HEK293 (cell line): ENCODE results near the gene SMIM36.

Source experiments
- CTCF ChIP-seq: fragments of 450-650 bp; formaldehyde crosslinking; IDR thresholded peaks from 2 replicates; pipeline ENCODE4 v1.5.1; 2016; ENCODE audit warnings: missing biosample characterization, missing genetic modification characterization
- KLF1 ChIP-seq: fragments of 450-650 bp; formaldehyde crosslinking; IDR thresholded peaks from 2 replicates; pipeline ENCODE4 v1.5.1; 2016; ENCODE audit warnings: missing biosample characterization, missing genetic modification characterization
- TSHZ1 ChIP-seq: fragments of 450-650 bp; formaldehyde crosslinking; IDR thresholded peaks from 2 replicates; pipeline ENCODE4 v1.5.1; 2016; ENCODE audit warnings: missing biosample characterization, missing genetic modification characterization, borderline replicate concordance
- YY1 ChIP-seq: fragments of 450-650 bp; formaldehyde crosslinking; IDR thresholded peaks from 2 replicates; pipeline ENCODE4 v1.5.1; 2018; ENCODE audit warnings: missing biosample characterization, missing genetic modification characterization
- ZBTB1 ChIP-seq: fragments of 450-650 bp; formaldehyde crosslinking; IDR thresholded peaks from 2 replicates; pipeline ENCODE4 v1.5.1; 2016; ENCODE audit warnings: missing biosample characterization, missing genetic modification characterization
- ZBTB6 ChIP-seq: fragments of 450-650 bp; formaldehyde crosslinking; IDR thresholded peaks from 2 replicates; pipeline ENCODE4 v1.5.1; 2017; ENCODE audit warnings: missing biosample characterization, missing genetic modification characterization
- ZNF211 ChIP-seq: fragments of 450-650 bp; formaldehyde crosslinking; IDR thresholded peaks from 2 replicates; pipeline ENCODE4 v1.5.1; 2016; ENCODE audit warnings: low read depth, missing biosample characterization, missing genetic modification characterization
- ZNF610 ChIP-seq: fragments of 450-650 bp; formaldehyde crosslinking; IDR thresholded peaks from 2 replicates; pipeline ENCODE4 v1.5.1; 2016; ENCODE audit warnings: missing biosample characterization, missing genetic modification characterization, borderline replicate concordance
- ZNF645 ChIP-seq: fragments of 450-650 bp; formaldehyde crosslinking; IDR thresholded peaks from 2 replicates; pipeline ENCODE4; 2016; ENCODE audit warnings: missing biosample characterization, missing genetic modification characterization
- ZNF664 ChIP-seq: fragments of 450-650 bp; formaldehyde crosslinking; IDR thresholded peaks from 2 replicates; pipeline ENCODE4 v1.5.1; 2016; ENCODE audit warnings: missing biosample characterization, missing genetic modification characterization
- ZNF677 ChIP-seq: fragments of 450-650 bp; IDR thresholded peaks from 2 replicates; pipeline ENCODE4 v1.5.0; 2018; ENCODE audit warnings: missing biosample characterization, mild to moderate bottlenecking, missing genetic modification characterization, moderate library complexity

- TF ChIP-seq CTCF = no peak
- TF ChIP-seq ZNF664 = no peak
- no peak for TF ChIP-seq ZBTB1
- no peak for TF ChIP-seq KLF1 (tag by site-specific recombination)
- TF ChIP-seq ZNF645 (tag by site-specific recombination) = no peak
- TF ChIP-seq YY1 (tag by site-specific recombination) = no peak
- no peak for TF ChIP-seq TSHZ1 (tag by site-specific recombination)
- no peak for TF ChIP-seq ZNF211 (tag by site-specific recombination)
- TF ChIP-seq ZNF677 = no peak
- TF ChIP-seq ZNF610 (tag by site-specific recombination) = no peak
- TF ChIP-seq ZBTB6 = no peak
These were observed 60.9 kb downstream of the SMIM36 start for GRCh38 chr17:55450232-55450825.
